Stimulated activated memory B cell treated with anti-CD40 and anti-IgM and Interleukin-4, amounts not matched to agents 10 μg/mL and 1 μg/mL and 100 μg/mL, for 72 hours (primary cell): ENCODE data around the gene TLR8.
"Not testable (repeated sequence)": the region's sequence is repeated elsewhere in the genome, so short reads cannot be mapped to it uniquely, and the experiment has no call there.

Experiments used
- ATAC-seq: fragments of 150-1000 bp; cut with Tn5 transposase; 2 replicates; pipeline ENCODE4 v1.10.0; 2021
- H3K27ac Mint-ChIP-seq: one replicate; pipeline ENCODE4 v1.8.0; 2022; ENCODE audit warnings: mild to moderate bottlenecking, mixed read lengths
- H3K27me3 Mint-ChIP-seq: one replicate; pipeline ENCODE4 v1.8.0; 2022; ENCODE audit warnings: mixed read lengths
- H3K36me3 Mint-ChIP-seq: one replicate; pipeline ENCODE4 v1.8.0; 2022; ENCODE audit warnings: mixed read lengths
- H3K4me1 Mint-ChIP-seq: one replicate; pipeline ENCODE4 v1.8.0; 2022; ENCODE audit warnings: mixed read lengths
- H3K4me3 Mint-ChIP-seq: one replicate; pipeline ENCODE4 v1.8.0; 2022; ENCODE audit warnings: mild to moderate bottlenecking, moderate library complexity, mixed read lengths
- H3K9me3 Mint-ChIP-seq: one replicate; pipeline ENCODE4 v1.8.0; 2022; ENCODE audit warnings: mixed read lengths

TLR8 gene

GRCh38 chrX:12961196-12961718, 54.8 kb downstream of the TLR8 start:
- no peak for ATAC-seq
- H3K4me1 Mint-ChIP-seq = peaks cover 55% of the 10 kb centered on the region
- H3K27me3 Mint-ChIP-seq = no peaks in the 10 kb centered on the region
- H3K36me3 Mint-ChIP-seq = no peaks in the 10 kb centered on the region
- no peaks in the 10 kb centered on the region for H3K9me3 Mint-ChIP-seq
- no peak overlapping the region for H3K4me3 Mint-ChIP-seq
- H3K27ac Mint-ChIP-seq = peak overlapping the region; percentile 81

GRCh38 chrX:12962041-12962504, 55.7 kb downstream of the TLR8 start:
- Mint-ChIP-seq H3K27ac (peak overlapping the region; percentile 81), H3K4me1 (peaks cover 49% of the 10 kb centered on the region), H3K36me3 (no peaks in the 10 kb centered on the region), H3K4me3 (no peak overlapping the region), H3K9me3 (no peaks in the 10 kb centered on the region), H3K27me3 (no peaks in the 10 kb centered on the region)
- ATAC-seq = peak; percentile 39

- H3K36me3 Mint-ChIP-seq, H3K9me3 Mint-ChIP-seq, ATAC-seq: not testable (repeated sequence)
Measured at GRCh38 chrX:12963210-12963850, 56.9 kb downstream of the TLR8 start.

GRCh38 chrX:12965131-12965940, 58.9 kb downstream of the TLR8 start:
- H3K4me3 Mint-ChIP-seq = no peak overlapping the region
- H3K9me3 Mint-ChIP-seq = no peaks in the 10 kb centered on the region
- no peaks in the 10 kb centered on the region for H3K36me3 Mint-ChIP-seq
- peak overlapping the region; percentile 22 for H3K27ac Mint-ChIP-seq
- H3K4me1 Mint-ChIP-seq = peaks cover 49% of the 10 kb centered on the region
- no peak for ATAC-seq
- H3K27me3 Mint-ChIP-seq = no peaks in the 10 kb centered on the region

More at GRCh38 chrX:12963210-12963850, 56.9 kb downstream of the TLR8 start:
- not testable (repeated sequence) for H3K27me3 Mint-ChIP-seq, H3K4me3 Mint-ChIP-seq, H3K27ac Mint-ChIP-seq
- peaks cover 48% of the 10 kb centered on the region for H3K4me1 Mint-ChIP-seq

GRCh38 chrX:12966151-12966550, 59.7 kb downstream of the TLR8 start:
- no peaks in the 10 kb centered on the region for H3K27me3 Mint-ChIP-seq
- H3K36me3 Mint-ChIP-seq = no peaks in the 10 kb centered on the region
- H3K4me3 Mint-ChIP-seq = no peak overlapping the region
- no peak for ATAC-seq
- peaks cover 51% of the 10 kb centered on the region for H3K4me1 Mint-ChIP-seq
- peak overlapping the region; percentile 98 for H3K27ac Mint-ChIP-seq
- no peaks in the 10 kb centered on the region for H3K9me3 Mint-ChIP-seq

- Mint-ChIP-seq H3K27me3 (no peaks in the 10 kb centered on the region), H3K27ac (peak overlapping the region; percentile 98), H3K9me3 (no peaks in the 10 kb centered on the region), H3K36me3 (no peaks in the 10 kb centered on the region), H3K4me1 (peaks cover 49% of the 10 kb centered on the region), H3K4me3 (peak overlapping the region; percentile 39)
- ATAC-seq = peak; percentile 70
Measured at GRCh38 chrX:12967711-12968465, 61.5 kb downstream of the TLR8 start.

- Mint-ChIP-seq H3K36me3 (peaks cover 9% of the 10 kb centered on the region), H3K4me1 (peaks cover 52% of the 10 kb centered on the region), H3K9me3 (no peaks in the 10 kb centered on the region), H3K27ac (peak overlapping the region; percentile 98), H3K27me3 (no peaks in the 10 kb centered on the region), H3K4me3 (peak overlapping the region; percentile 86)
- ATAC-seq = no peak
Measured at GRCh38 chrX:12970691-12971202, 64.3 kb downstream of the TLR8 start.

- ATAC-seq = no peak
- peaks cover 15% of the 10 kb centered on the region for H3K36me3 Mint-ChIP-seq
- H3K4me1 Mint-ChIP-seq = peaks cover 50% of the 10 kb centered on the region
- H3K4me3 Mint-ChIP-seq = peak overlapping the region; percentile 86
- H3K27ac Mint-ChIP-seq = peak overlapping the region; percentile 98
- H3K9me3 Mint-ChIP-seq = no peaks in the 10 kb centered on the region
- no peaks in the 10 kb centered on the region for H3K27me3 Mint-ChIP-seq
Measured at GRCh38 chrX:12971282-12972003, 65.0 kb downstream of the TLR8 start.

GRCh38 chrX:12972243-12972642, 65.8 kb downstream of the TLR8 start:
- Mint-ChIP-seq H3K9me3 (no peaks in the 10 kb centered on the region), H3K4me1 (peaks cover 50% of the 10 kb centered on the region), H3K27me3 (no peaks in the 10 kb centered on the region), H3K36me3 (peaks cover 22% of the 10 kb centered on the region), H3K27ac (peak overlapping the region; percentile 98), H3K4me3 (peak overlapping the region; percentile 86)
- no peak for ATAC-seq
